H9 (cell line): ENCODE results near the gene MAGI1. TPM values are rescaled to one million over a fixed set of nuclear protein-coding genes. Genes with fewer than 3 reads are reported as not detected.
A peak's percentile ranks its signal among the peaks of the same experiment; 100 is the strongest.

ENCODE experiments used
- DNase-seq: peaks from one replicate; pipeline ENCODE4 v3.0.0-alpha.2; 2017
- H2AFZ ChIP-seq: one replicate; pipeline ENCODE4 v1.6.1; 2013; ENCODE audit warnings: mild to moderate bottlenecking, low read length, control low read depth, moderate library complexity
- H2AK5ac ChIP-seq: 2 replicates; pipeline ENCODE4 v1.6.1; 2013; ENCODE audit warnings: low read length, control low read depth, mixed read lengths; ENCODE audit not compliant: insufficient read length
- H2BK120ac ChIP-seq: one replicate; pipeline ENCODE4 v1.6.1; 2013; ENCODE audit warnings: low read depth, mild to moderate bottlenecking, low read length, control low read depth, inconsistent platforms; ENCODE audit not compliant: poor library complexity, severe bottlenecking
- H2BK12ac ChIP-seq: 2 replicates; pipeline ENCODE4 v1.6.1; 2013; ENCODE audit warnings: low read length, control low read depth, mixed read lengths, low read depth; ENCODE audit not compliant: insufficient read length
- H2BK15ac ChIP-seq: 2 replicates; pipeline ENCODE4 v1.6.1; 2013; ENCODE audit warnings: low read depth, low read length, control low read depth
- H2BK20ac ChIP-seq: one replicate; pipeline ENCODE4 v1.6.1; 2013; ENCODE audit warnings: low read depth, mild to moderate bottlenecking, low read length, control low read depth, inconsistent platforms; ENCODE audit not compliant: poor library complexity, severe bottlenecking
- H2BK5ac ChIP-seq: 2 replicates; pipeline ENCODE4 v1.6.1; 2013; ENCODE audit warnings: low read length, control low read depth, mixed read lengths; ENCODE audit not compliant: insufficient read length
- H3K14ac ChIP-seq: 2 replicates; pipeline ENCODE4 v1.6.1; 2013; ENCODE audit warnings: low read length, control low read depth; ENCODE audit not compliant: insufficient read depth
- H3K18ac ChIP-seq: 2 replicates; pipeline ENCODE4 v1.6.1; 2013; ENCODE audit warnings: low read depth, mild to moderate bottlenecking, mixed read lengths, low read length, control low read depth; ENCODE audit not compliant: insufficient read length
- H3K23ac ChIP-seq: 2 replicates; pipeline ENCODE4 v1.6.1; 2013; ENCODE audit warnings: low read length, control low read depth, mixed read lengths, low read depth; ENCODE audit not compliant: insufficient read length
- H3K23me2 ChIP-seq: 2 replicates; pipeline ENCODE4 v1.6.1; 2013; ENCODE audit warnings: low read depth, mild to moderate bottlenecking, mixed read lengths, low read length, control low read depth; ENCODE audit not compliant: insufficient read length, poor library complexity, severe bottlenecking
- H3K27ac ChIP-seq: 2 replicates; pipeline ENCODE4 v1.5.1; 2013; ENCODE audit warnings: low read length, control low read depth, mixed read lengths, low read depth; ENCODE audit not compliant: insufficient read length
- H3K27me3 ChIP-seq: 2 replicates; pipeline ENCODE4 v1.6.1; 2013; ENCODE audit warnings: low read length, control low read depth, inconsistent platforms; ENCODE audit not compliant: insufficient read depth
- H3K4ac ChIP-seq: 2 replicates; pipeline ENCODE4 v1.6.1; 2013; ENCODE audit warnings: low read depth, mild to moderate bottlenecking, control low read depth, inconsistent platforms, low read length, moderate library complexity
- H3K4me1 ChIP-seq: 2 replicates; pipeline ENCODE4 v1.6.1; 2013; ENCODE audit warnings: low read length, control low read depth, inconsistent platforms; ENCODE audit not compliant: insufficient read depth
- H3K4me2 ChIP-seq: 2 replicates; pipeline ENCODE4 v1.6.1; 2013; ENCODE audit warnings: low read length, control low read depth, mixed read lengths; ENCODE audit not compliant: insufficient read length, insufficient read depth
- H3K56ac ChIP-seq: 2 replicates; pipeline ENCODE4 v1.6.1; 2013; ENCODE audit warnings: low read depth, mild to moderate bottlenecking, mixed read lengths, low read length, control low read depth; ENCODE audit not compliant: insufficient read length
- H3K79me1 ChIP-seq: 2 replicates; pipeline ENCODE4 v1.6.1; 2013; ENCODE audit warnings: low read depth, mild to moderate bottlenecking, moderate library complexity, low read length, control low read depth, inconsistent platforms; ENCODE audit not compliant: insufficient read depth, poor library complexity, severe bottlenecking
- H3K79me2 ChIP-seq: 2 replicates; pipeline ENCODE4 v1.6.1; 2013; ENCODE audit warnings: low read length, control low read depth, inconsistent platforms; ENCODE audit not compliant: insufficient read depth
- H3K9ac ChIP-seq: 2 replicates; pipeline ENCODE4 v1.6.1; 2013; ENCODE audit warnings: low read length, control low read depth, mixed read lengths; ENCODE audit not compliant: insufficient read length; ENCODE audit errors: extremely low read depth
- H3K9me3 ChIP-seq: one replicate; pipeline ENCODE4 v1.6.1; 2013; ENCODE audit warnings: low read depth, low read length, inconsistent platforms; ENCODE audit not compliant: control insufficient read depth
- H3T11ph ChIP-seq: one replicate; pipeline ENCODE4 v1.6.1; 2013; ENCODE audit warnings: mild to moderate bottlenecking, low read length, control low read depth, inconsistent platforms
- H4K20me1 ChIP-seq: one replicate; pipeline ENCODE4 v1.6.1; 2013; ENCODE audit not compliant: control insufficient read depth, insufficient read length, insufficient read depth
- H4K5ac ChIP-seq: 2 replicates; pipeline ENCODE4 v1.6.1; 2013; ENCODE audit warnings: low read depth, mild to moderate bottlenecking, mixed read lengths, low read length, control low read depth; ENCODE audit not compliant: insufficient read length
- H4K8ac ChIP-seq: replicated peaks from 2 replicates; pipeline ENCODE4 v1.6.1; 2013; ENCODE audit warnings: low read length, control low read depth, mixed read lengths, low read depth; ENCODE audit not compliant: insufficient read length
- H4K91ac ChIP-seq: 2 replicates; pipeline ENCODE4 v1.6.1; 2013; ENCODE audit warnings: low read depth, mild to moderate bottlenecking, moderate library complexity, mixed read lengths, low read length, control low read depth; ENCODE audit not compliant: insufficient read length
- H3K27ac Mint-ChIP-seq, 3 experiments: 2 replicates in 2 of 3; 3 replicates in 1 of 3; pipeline ENCODE4 v1.8.0; 2020 to 2021; ENCODE audit warnings: mixed read lengths in 3 of 3, mild to moderate bottlenecking in 1 of 3, moderate library complexity in 1 of 3
- H3K27me3 Mint-ChIP-seq: 2 replicates; pipeline ENCODE4 v1.8.0; 2021; ENCODE audit warnings: low read depth, mild to moderate bottlenecking, moderate library complexity, mixed read lengths
- H3K36me3 Mint-ChIP-seq, 3 experiments: 2 replicates in 2 of 3; 3 replicates in 1 of 3; pipeline ENCODE4 v1.8.0; 2020 to 2021; ENCODE audit warnings: low read depth in 3 of 3, mixed read lengths in 3 of 3; ENCODE audit not compliant: insufficient read depth in 1 of 3
- H3K4me1 Mint-ChIP-seq, 2 experiments: 2 replicates each; pipeline ENCODE4 v1.8.0; 2020; ENCODE audit warnings: mixed read lengths in 2 of 2
- H3K4me3 Mint-ChIP-seq, 2 experiments: 2 replicates in 1 of 2; 3 replicates in 1 of 2; pipeline ENCODE4 v1.8.0; 2020 to 2021; ENCODE audit warnings: mild to moderate bottlenecking in 2 of 2, mixed read lengths in 2 of 2, moderate library complexity in 1 of 2
- H3K9me3 Mint-ChIP-seq, 2 experiments: 2 replicates in 1 of 2; 3 replicates in 1 of 2; pipeline ENCODE4 v1.8.0; 2020; ENCODE audit warnings: mild to moderate bottlenecking in 2 of 2, mixed read lengths in 2 of 2, moderate library complexity in 1 of 2
- WGBS: extraction: QIAGEN DNeasy Blood & Tissue Kit; methylation state at CpG from one replicate; pipeline ENCODE4 v1.1.7; 2013; ENCODE audit warnings: missing lambda C conversion rate, low lambda C conversion rate, mixed read lengths; ENCODE audit not compliant: insufficient read length; ENCODE audit errors: extremely low coverage; 5-methylcytosine and 5-hydroxymethylcytosine counted together
- total RNA-seq: library from RNA; stranded (reverse); gene quantifications from 2 replicates; pipeline ENCODE4 v1.2.1, GENCODE V29; 2021
- TF ChIP-seq, protein P1 (sequence below): fragments of 200-600 bp; sonication (generic); conservative IDR thresholded peaks from 3 replicates; pipeline ENCODE4 v1.8.0; 2021; ENCODE audit warnings: antibody characterized with exemption, mild to moderate bottlenecking

MAGI1 gene
- total RNA-seq, 1 experiment from 2014 or later, result 65.7 TPM

DNA sequence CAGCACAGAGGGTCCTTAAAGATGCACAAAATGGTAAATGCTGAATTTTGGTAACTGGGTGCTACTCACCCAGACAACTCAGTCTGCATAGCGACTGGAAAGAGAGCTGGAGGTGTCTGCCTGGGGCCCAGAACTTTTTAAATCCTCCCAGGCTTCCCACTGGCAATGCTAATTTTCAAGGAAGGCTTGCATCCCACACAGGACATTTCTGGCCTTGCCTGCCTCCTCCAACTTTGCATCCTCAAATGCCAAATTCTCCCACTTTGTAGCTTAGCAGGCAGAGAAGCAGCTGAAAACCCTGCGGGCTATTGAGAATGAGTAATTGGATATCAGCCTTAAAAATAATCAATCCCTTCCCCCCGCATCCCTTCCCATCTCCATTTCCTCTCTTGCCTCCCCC, 694.3 kb downstream of the MAGI1 start:
- H3K4me1 ChIP-seq, result peaks cover 12% of the 10 kb centered on the region
- H3K9ac ChIP-seq, result no peak overlapping the region
- H2AK5ac ChIP-seq, result no peak overlapping the region
- H3K27me3 ChIP-seq, result no peaks in the 10 kb centered on the region
- no peak overlapping the region for H4K91ac ChIP-seq
- no peak overlapping the region for H2AFZ ChIP-seq
- H3T11ph ChIP-seq, result no peak overlapping the region
- TF ChIP-seq, protein P1, sequence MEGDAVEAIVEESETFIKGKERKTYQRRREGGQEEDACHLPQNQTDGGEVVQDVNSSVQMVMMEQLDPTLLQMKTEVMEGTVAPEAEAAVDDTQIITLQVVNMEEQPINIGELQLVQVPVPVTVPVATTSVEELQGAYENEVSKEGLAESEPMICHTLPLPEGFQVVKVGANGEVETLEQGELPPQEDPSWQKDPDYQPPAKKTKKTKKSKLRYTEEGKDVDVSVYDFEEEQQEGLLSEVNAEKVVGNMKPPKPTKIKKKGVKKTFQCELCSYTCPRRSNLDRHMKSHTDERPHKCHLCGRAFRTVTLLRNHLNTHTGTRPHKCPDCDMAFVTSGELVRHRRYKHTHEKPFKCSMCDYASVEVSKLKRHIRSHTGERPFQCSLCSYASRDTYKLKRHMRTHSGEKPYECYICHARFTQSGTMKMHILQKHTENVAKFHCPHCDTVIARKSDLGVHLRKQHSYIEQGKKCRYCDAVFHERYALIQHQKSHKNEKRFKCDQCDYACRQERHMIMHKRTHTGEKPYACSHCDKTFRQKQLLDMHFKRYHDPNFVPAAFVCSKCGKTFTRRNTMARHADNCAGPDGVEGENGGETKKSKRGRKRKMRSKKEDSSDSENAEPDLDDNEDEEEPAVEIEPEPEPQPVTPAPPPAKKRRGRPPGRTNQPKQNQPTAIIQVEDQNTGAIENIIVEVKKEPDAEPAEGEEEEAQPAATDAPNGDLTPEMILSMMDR, result no peak
- no peaks in the 10 kb centered on the region for H3K9me3 Mint-ChIP-seq
- H4K5ac ChIP-seq, result no peak overlapping the region
- peaks cover 39 to 47% of the 10 kb centered on the region in 2 experiments for H3K4me1 Mint-ChIP-seq
- no peak overlapping the region for H3K27ac ChIP-seq
- no peak overlapping the region for H3K56ac ChIP-seq
- peak overlapping the region in 2 of 3 experiments; percentile 25 to 60; a peak in 3 of 7 replicates for H3K27ac Mint-ChIP-seq
- H3K18ac ChIP-seq, result no peak overlapping the region
- no peak overlapping the region for H3K14ac ChIP-seq
- WGBS, result no CpG with 5 or more reads among the region's 3 CpGs
- no peak overlapping the region for H2BK20ac ChIP-seq
- no peaks in the 10 kb centered on the region for H4K20me1 ChIP-seq
- no peak overlapping the region for H2BK12ac ChIP-seq
- H2BK5ac ChIP-seq, result no peak overlapping the region
- H3K4me3 Mint-ChIP-seq, result no peak overlapping the region
- no peak overlapping the region for H3K4me2 ChIP-seq
- H3K27me3 Mint-ChIP-seq, result peaks cover 1% of the 10 kb centered on the region; the same call in 1 of the 2 replicates
- no peaks in the 10 kb centered on the region for H3K23me2 ChIP-seq
- no peaks in the 10 kb centered on the region for H3K36me3 Mint-ChIP-seq
- H2BK120ac ChIP-seq, result no peak overlapping the region
- peak; percentile 41 for DNase-seq
- no peak overlapping the region for H4K8ac ChIP-seq
- no peak overlapping the region for H3K4ac ChIP-seq
- no peaks in the 10 kb centered on the region for H3K9me3 ChIP-seq
- H3K23ac ChIP-seq, result no peak overlapping the region
- H3K79me2 ChIP-seq, result no peaks in the 10 kb centered on the region
- H3K79me1 ChIP-seq, result no peaks in the 10 kb centered on the region
- no peak overlapping the region for H2BK15ac ChIP-seq
